Measurements from ENCODE around the gene NUMB. TPM values are rescaled to one million over a fixed set of nuclear protein-coding genes. Genes with fewer than 3 reads are reported as not detected.

Gene NUMB
- total and polyA plus RNA-seq, 2 donors (not counting 1 experiment from before 2014, with no cell fraction given), result 36.0 to 151 TPM

- DNase-seq (ENCODE audit: low read depth in 2 of 2), result no peak
These were observed 193.2 kb downstream of the NUMB start for GRCh38 chr14:73264885-73265720.

GRCh38 chr14:73264080-73264884, 194.1 kb downstream of the NUMB start:
- DNase-seq (ENCODE audit: low read depth in 2 of 2), result no peak
- no peak overlapping the region for H3K4me3 ChIP-seq (replicated peaks in 1 of 4; ENCODE audit: control extremely low read depth in 1 of 4, insufficient read depth in 1 of 4, low read depth in 3 of 4, low read length in 4 of 4)

More at GRCh38 chr14:73264885-73265720, 193.2 kb downstream of the NUMB start:
- Histone ChIP-seq H3K79me2 (ENCODE audit: control insufficient read depth, insufficient read depth, low read length) (no peaks in the 10 kb centered on the region), H3K27ac (ENCODE audit: insufficient read depth, low read length) (no peak overlapping the region), H3K4me2 (ENCODE audit: extremely low read depth, insufficient read depth, low read length) (no peak overlapping the region), H4K20me1 (ENCODE audit: control insufficient read depth, extremely low read depth, insufficient read depth, low read length) (no peaks in the 10 kb centered on the region), H3K9me3 (ENCODE audit: control insufficient read depth, insufficient read depth, low read depth, low read length) (no peaks in the 10 kb centered on the region), H2AFZ (ENCODE audit: low read length) (no peak overlapping the region), H3K9ac (ENCODE audit: insufficient read depth, low read length) (no peak overlapping the region), H3K4me3 (replicated peaks in 1 of 4; ENCODE audit: control extremely low read depth in 1 of 4, insufficient read depth in 1 of 4, low read depth in 3 of 4, low read length in 4 of 4) (no peak overlapping the region), H3K36me3 (ENCODE audit: control insufficient read depth, insufficient read depth, low read length) (peaks cover 2% of the 10 kb centered on the region), H3K4me1 (ENCODE audit: control insufficient read depth, extremely low read depth, insufficient read depth, low read length) (peaks cover 7% of the 10 kb centered on the region), H3K27me3 (ENCODE audit: control insufficient read depth, insufficient read depth, low read length) (no peaks in the 10 kb centered on the region)
- TF ChIP-seq EZH2 (IDR thresholded peaks at IDR 0.05; ENCODE audit: low read length, missing control alignments) (no peak), CTCF (conservative IDR thresholded peaks at IDR 0.05 in 1 of 2, IDR thresholded peaks at IDR 0.05 in 1 of 2; ENCODE audit: low read depth in 1 of 2, low read length in 2 of 2) (no peak)

More at GRCh38 chr14:73264080-73264884, 194.1 kb downstream of the NUMB start:
- Histone ChIP-seq H3K4me2 (ENCODE audit: extremely low read depth, insufficient read depth, low read length) (no peak overlapping the region), H3K36me3 (ENCODE audit: control insufficient read depth, insufficient read depth, low read length) (peaks cover 2% of the 10 kb centered on the region), H3K9ac (ENCODE audit: insufficient read depth, low read length) (no peak overlapping the region), H3K9me3 (ENCODE audit: control insufficient read depth, insufficient read depth, low read depth, low read length) (no peaks in the 10 kb centered on the region), H3K4me1 (ENCODE audit: control insufficient read depth, extremely low read depth, insufficient read depth, low read length) (peaks cover under 1% of the 10 kb centered on the region), H3K79me2 (ENCODE audit: control insufficient read depth, insufficient read depth, low read length) (no peaks in the 10 kb centered on the region), H3K27me3 (ENCODE audit: control insufficient read depth, insufficient read depth, low read length) (no peaks in the 10 kb centered on the region), H3K27ac (ENCODE audit: insufficient read depth, low read length) (no peak overlapping the region), H4K20me1 (ENCODE audit: control insufficient read depth, extremely low read depth, insufficient read depth, low read length) (no peaks in the 10 kb centered on the region), H2AFZ (ENCODE audit: low read length) (no peak overlapping the region)
- TF ChIP-seq CTCF (conservative IDR thresholded peaks at IDR 0.05 in 1 of 2, IDR thresholded peaks at IDR 0.05 in 1 of 2; ENCODE audit: low read depth in 1 of 2, low read length in 2 of 2), result no peak
- no peak for TF ChIP-seq EZH2 (IDR thresholded peaks at IDR 0.05; ENCODE audit: low read length, missing control alignments)
